Neural progenitor cell (in vitro differentiated cells): Measurements from ENCODE around the gene EMILIN3. TPM values are rescaled to one million over a fixed set of nuclear protein-coding genes. Genes with fewer than 3 reads are reported as not detected.

Experiments used
- DNase-seq: peaks from one replicate; pipeline ENCODE4 v3.0.0-alpha.2; 2016; ENCODE audit warnings: low spot score
- H2AFZ ChIP-seq: fragments of 200-600 bp; sonication (generic); replicated peaks from 2 replicates; pipeline ENCODE4 v1.6.1; 2016; ENCODE audit warnings: antibody characterized with exemption
- H3F3A ChIP-seq: fragments of 200-600 bp; sonication (generic); 2 replicates; pipeline ENCODE4 v1.6.1; 2016; ENCODE audit warnings: antibody characterized with exemption, low read depth
- H3K27ac ChIP-seq: fragments of 200-600 bp; sonication (generic); 2 replicates; pipeline ENCODE4 v1.5.1; 2016; ENCODE audit warnings: mild to moderate bottlenecking
- H3K27me3 ChIP-seq: fragments of 200-600 bp; sonication (generic); 2 replicates; pipeline ENCODE4 v1.6.1; 2016; ENCODE audit warnings: mild to moderate bottlenecking, moderate library complexity
- H3K36me3 ChIP-seq: fragments of 200-600 bp; sonication (generic); 2 replicates; pipeline ENCODE4 v1.5.1; 2016
- H3K4me1 ChIP-seq: fragments of 200-600 bp; sonication (generic); 2 replicates; pipeline ENCODE4 v1.6.1; 2016; ENCODE audit warnings: mixed run types
- H3K4me2 ChIP-seq: fragments of 200-600 bp; sonication (generic); 2 replicates; pipeline ENCODE4 v1.6.1; 2016
- H3K4me3 ChIP-seq: fragments of 200-600 bp; sonication (generic); 2 replicates; pipeline ENCODE4 v1.5.1; 2016
- H3K79me2 ChIP-seq: fragments of 200-600 bp; sonication (generic); 2 replicates; pipeline ENCODE4 v1.6.1; 2016; ENCODE audit warnings: low read depth
- H3K9ac ChIP-seq: fragments of 200-600 bp; sonication (generic); 2 replicates; pipeline ENCODE4 v1.6.1; 2016
- H3K9me3 ChIP-seq: fragments of 200-600 bp; sonication (generic); 2 replicates; pipeline ENCODE4 v1.5.1; 2016; ENCODE audit warnings: low read depth
- H4K20me1 ChIP-seq: fragments of 200-600 bp; sonication (generic); 2 replicates; pipeline ENCODE4 v1.6.1; 2016; ENCODE audit warnings: low read depth
- H3K27ac Mint-ChIP-seq: 3 replicates; pipeline ENCODE4 v1.8.0; 2021; ENCODE audit warnings: mixed read lengths
- H3K27me3 Mint-ChIP-seq: 2 replicates; pipeline ENCODE4 v1.8.0; 2022; ENCODE audit warnings: low read depth, mild to moderate bottlenecking, inconsistent platforms, moderate library complexity, mixed read lengths; ENCODE audit not compliant: insufficient read depth
- H3K36me3 Mint-ChIP-seq: 3 replicates; pipeline ENCODE4 v1.8.0; 2021; ENCODE audit warnings: mixed read lengths
- H3K4me1 Mint-ChIP-seq: 3 replicates; pipeline ENCODE4 v1.8.0; 2021; ENCODE audit warnings: mixed read lengths
- H3K4me3 Mint-ChIP-seq: 3 replicates; pipeline ENCODE4 v1.8.0; 2021; ENCODE audit warnings: mild to moderate bottlenecking, moderate library complexity, mixed read lengths
- H3K9me3 Mint-ChIP-seq: 3 replicates; pipeline ENCODE4 v1.8.0; 2020; ENCODE audit warnings: mixed read lengths
- EZH2 ChIP-seq: fragments of 200-600 bp; sonication (generic); IDR thresholded peaks from 2 replicates; pipeline ENCODE4 v1.6.1; 2017; ENCODE audit warnings: antibody characterized with exemption, mild to moderate bottlenecking, moderate library complexity
- EZH2phosphoT487 ChIP-seq: fragments of 200-600 bp; sonication (generic); IDR thresholded peaks from 2 replicates; pipeline ENCODE4 v1.6.1; 2017; ENCODE audit warnings: antibody characterized with exemption
- total RNA-seq: library from RNA; depleted of rRNA; stranded (reverse); fragments of >200 nt; gene quantifications from 2 replicates; pipeline ENCODE4 v1.2.3, GENCODE V29; 2015; ENCODE audit warnings: low replicate concordance
- TF ChIP-seq, protein P1 (sequence below): fragments of 200-600 bp; sonication (generic); IDR thresholded peaks from 2 replicates; pipeline ENCODE4 v1.5.1; 2017; ENCODE audit warnings: antibody characterized with exemption, mild to moderate bottlenecking

EMILIN3 gene
- total RNA-seq, 1 donor from 2014 or later = 3.5 TPM

DNA sequence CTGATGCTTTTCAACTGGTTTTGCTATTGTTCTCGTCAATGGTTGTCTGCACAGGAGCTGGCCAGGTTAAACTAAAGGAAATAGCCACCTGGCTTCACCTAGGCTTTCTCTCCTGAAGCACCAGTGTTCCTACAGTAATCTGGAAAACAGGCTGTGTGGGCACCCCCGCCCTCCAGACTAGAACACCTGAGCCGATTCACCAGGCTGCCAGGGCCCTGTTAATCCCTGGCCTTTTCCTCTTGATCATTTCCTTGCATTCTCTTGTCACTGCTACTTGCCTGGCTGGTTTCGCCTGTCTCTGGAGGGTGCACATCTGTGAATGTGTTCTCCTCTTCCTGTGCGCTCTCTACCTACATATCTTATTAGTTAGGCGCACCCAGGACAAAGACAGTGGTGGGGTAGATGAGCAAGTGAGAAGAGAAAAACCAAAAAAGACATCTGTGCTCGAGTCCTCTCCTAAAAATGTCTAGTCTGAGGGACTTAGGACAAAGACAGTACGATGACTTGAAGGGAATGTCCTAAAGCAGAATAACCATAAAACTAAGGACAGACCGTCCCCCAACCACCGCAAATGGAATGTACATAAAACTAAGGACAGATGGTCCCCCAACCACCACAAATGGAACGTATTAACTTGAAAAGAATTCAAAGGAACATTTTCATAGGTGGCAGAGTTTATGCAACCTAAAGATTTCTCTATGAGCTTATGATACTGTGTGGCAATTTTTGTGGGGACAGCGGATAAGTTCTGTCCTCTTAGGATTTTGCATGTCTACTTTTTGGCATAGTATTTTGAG is 45.9 kb upstream of the EMILIN3 start:
- H3K9me3 Mint-ChIP-seq = no peaks in the 10 kb centered on the region
- no peaks in the 10 kb centered on the region for H3K9me3 ChIP-seq
- no peak overlapping the region for H2AFZ ChIP-seq
- no peaks in the 10 kb centered on the region for H3K79me2 ChIP-seq
- TF ChIP-seq, protein P1, sequence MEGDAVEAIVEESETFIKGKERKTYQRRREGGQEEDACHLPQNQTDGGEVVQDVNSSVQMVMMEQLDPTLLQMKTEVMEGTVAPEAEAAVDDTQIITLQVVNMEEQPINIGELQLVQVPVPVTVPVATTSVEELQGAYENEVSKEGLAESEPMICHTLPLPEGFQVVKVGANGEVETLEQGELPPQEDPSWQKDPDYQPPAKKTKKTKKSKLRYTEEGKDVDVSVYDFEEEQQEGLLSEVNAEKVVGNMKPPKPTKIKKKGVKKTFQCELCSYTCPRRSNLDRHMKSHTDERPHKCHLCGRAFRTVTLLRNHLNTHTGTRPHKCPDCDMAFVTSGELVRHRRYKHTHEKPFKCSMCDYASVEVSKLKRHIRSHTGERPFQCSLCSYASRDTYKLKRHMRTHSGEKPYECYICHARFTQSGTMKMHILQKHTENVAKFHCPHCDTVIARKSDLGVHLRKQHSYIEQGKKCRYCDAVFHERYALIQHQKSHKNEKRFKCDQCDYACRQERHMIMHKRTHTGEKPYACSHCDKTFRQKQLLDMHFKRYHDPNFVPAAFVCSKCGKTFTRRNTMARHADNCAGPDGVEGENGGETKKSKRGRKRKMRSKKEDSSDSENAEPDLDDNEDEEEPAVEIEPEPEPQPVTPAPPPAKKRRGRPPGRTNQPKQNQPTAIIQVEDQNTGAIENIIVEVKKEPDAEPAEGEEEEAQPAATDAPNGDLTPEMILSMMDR = no peak
- TF ChIP-seq EZH2 (no peak), EZH2phosphoT487 (no peak)
- H3K4me3 ChIP-seq = no peak overlapping the region
- H3K9ac ChIP-seq = no peak overlapping the region
- peaks cover 1% of the 10 kb centered on the region for H3K4me1 Mint-ChIP-seq
- no peaks in the 10 kb centered on the region for H3K27me3 ChIP-seq
- H3K36me3 Mint-ChIP-seq = peaks cover 41% of the 10 kb centered on the region
- H3K27ac Mint-ChIP-seq = no peak overlapping the region
- H3K27ac ChIP-seq = no peak overlapping the region
- H3K4me2 ChIP-seq = no peak overlapping the region
- peaks cover 5% of the 10 kb centered on the region for H3K36me3 ChIP-seq
- peaks cover 2% of the 10 kb centered on the region for H3K27me3 Mint-ChIP-seq
- peaks cover 10% of the 10 kb centered on the region for H4K20me1 ChIP-seq
- H3K4me1 ChIP-seq = no peaks in the 10 kb centered on the region
- no peak for DNase-seq
- H3K4me3 Mint-ChIP-seq = no peak overlapping the region
- H3F3A ChIP-seq = peaks cover 3% of the 10 kb centered on the region

GRCh38 chr20:41411391-41411847 is 44.8 kb upstream of the EMILIN3 start:
- no peak overlapping the region for H3K27ac Mint-ChIP-seq
- Histone ChIP-seq H3F3A (peaks cover 3% of the 10 kb centered on the region), H3K4me1 (no peaks in the 10 kb centered on the region), H3K79me2 (no peaks in the 10 kb centered on the region), H3K4me2 (no peak overlapping the region), H3K9ac (no peak overlapping the region), H3K27me3 (no peaks in the 10 kb centered on the region), H2AFZ (no peak overlapping the region), H3K9me3 (no peaks in the 10 kb centered on the region), H3K27ac (no peak overlapping the region), H3K4me3 (no peak overlapping the region), H3K36me3 (peaks cover 5% of the 10 kb centered on the region), H4K20me1 (peaks cover 6% of the 10 kb centered on the region)
- peak; percentile 18 for DNase-seq
- H3K9me3 Mint-ChIP-seq = no peaks in the 10 kb centered on the region
- peaks cover 9% of the 10 kb centered on the region for H3K4me1 Mint-ChIP-seq
- no peak for TF ChIP-seq EZH2
- no peak for TF ChIP-seq EZH2phosphoT487
- TF ChIP-seq, protein P1 = peak; percentile 53
- H3K36me3 Mint-ChIP-seq = peaks cover 41% of the 10 kb centered on the region
- H3K4me3 Mint-ChIP-seq = no peak overlapping the region
- peaks cover 2% of the 10 kb centered on the region for H3K27me3 Mint-ChIP-seq

- H3K36me3 ChIP-seq = peaks cover 5% of the 10 kb centered on the region
- no peaks in the 10 kb centered on the region for H3K4me1 ChIP-seq
- no peaks in the 10 kb centered on the region for H4K20me1 ChIP-seq
- peaks cover 3% of the 10 kb centered on the region for H3F3A ChIP-seq
- no peaks in the 10 kb centered on the region for H3K27me3 ChIP-seq
- H3K27ac Mint-ChIP-seq = no peak overlapping the region
- H2AFZ ChIP-seq = no peak overlapping the region
- no peak overlapping the region for H3K27ac ChIP-seq
- H3K79me2 ChIP-seq = no peaks in the 10 kb centered on the region
- H3K9me3 ChIP-seq = no peaks in the 10 kb centered on the region
- no peak for DNase-seq
- H3K4me1 Mint-ChIP-seq = peaks cover 9% of the 10 kb centered on the region
- H3K9ac ChIP-seq = no peak overlapping the region
- H3K4me2 ChIP-seq = no peak overlapping the region
- H3K4me3 Mint-ChIP-seq = no peak overlapping the region
- TF ChIP-seq, protein P1 = no peak
- TF ChIP-seq EZH2 = no peak
- no peak for TF ChIP-seq EZH2phosphoT487
- peaks cover 2% of the 10 kb centered on the region for H3K27me3 Mint-ChIP-seq
- H3K36me3 Mint-ChIP-seq = peaks cover 38% of the 10 kb centered on the region
- no peaks in the 10 kb centered on the region for H3K9me3 Mint-ChIP-seq
- no peak overlapping the region for H3K4me3 ChIP-seq
Observed at GRCh38 chr20:41408986-41409385, 42.4 kb upstream of the EMILIN3 start.
